Small intestine (tissue), 16 donors: ENCODE measurements around the gene SCYGR4. TPM values are rescaled to one million over a fixed set of nuclear protein-coding genes. Genes with fewer than 3 reads are reported as not detected.

Experiments used
- DNase-seq, 2 donors: peaks; one replicate each; pipeline versions ENCODE4 v3.0.0 to v3.0.0-alpha.2; 2013
- FAIRE-seq: peaks from 2 replicates; lab custom pipeline; 2012; peaks lifted over from hg19 to GRCh38; lab: Jason Lieb, UNC
- H3K27ac ChIP-seq, 3 donors: one replicate each; pipeline ENCODE4 v1.5.1; 2013; ENCODE audit warnings: low read length in 2 of 3, mild to moderate bottlenecking in 2 of 3, control low read depth in 1 of 3, inconsistent platforms in 1 of 3, low read depth in 1 of 3, moderate library complexity in 1 of 3
- H3K27me3 ChIP-seq, 3 donors: one replicate each; pipeline ENCODE4 v1.6.1; 2013; ENCODE audit warnings: low read length in 3 of 3, inconsistent platforms in 1 of 3; ENCODE audit not compliant: control insufficient read depth in 3 of 3, insufficient read depth in 3 of 3
- H3K36me3 ChIP-seq, 3 donors: one replicate each; pipeline ENCODE4 v1.6.1; 2013; ENCODE audit warnings: low read length in 3 of 3, inconsistent platforms in 1 of 3, low read depth in 1 of 3, mild to moderate bottlenecking in 1 of 3, moderate library complexity in 1 of 3; ENCODE audit not compliant: control insufficient read depth in 3 of 3, insufficient read depth in 2 of 3
- H3K4me1 ChIP-seq, 3 donors: one replicate each; pipeline ENCODE4 v1.6.1; 2013; ENCODE audit warnings: low read length in 2 of 3, inconsistent platforms in 1 of 3, low read depth in 1 of 3, mild to moderate bottlenecking in 1 of 3, moderate library complexity in 1 of 3; ENCODE audit not compliant: control insufficient read depth in 3 of 3, insufficient read depth in 2 of 3
- H3K4me3 ChIP-seq, 3 donors: one replicate each; pipeline ENCODE4 v1.5.1; 2013; ENCODE audit warnings: low read length in 3 of 3, control low read depth in 1 of 3, inconsistent platforms in 1 of 3, low read depth in 1 of 3, mild to moderate bottlenecking in 1 of 3, moderate library complexity in 1 of 3
- H3K9me3 ChIP-seq, 2 donors: one replicate each; pipeline ENCODE4 v1.6.1; 2013; ENCODE audit warnings: low read depth in 1 of 2, low read length in 1 of 2; ENCODE audit not compliant: control insufficient read depth in 2 of 2, insufficient read depth in 1 of 2
- WGBS, 3 donors: extraction: QIAGEN DNeasy Blood & Tissue Kit; methylation state at CpG; one replicate each; pipeline ENCODE4 v1.1.7; 2013; 5-methylcytosine and 5-hydroxymethylcytosine counted together
- long read RNA-seq, 10 donors: transcript quantifications; one replicate each; lab custom pipeline, GENCODE V29; 2026
- polyA plus RNA-seq, 4 donors: library from polyadenylated mRNA; stranded (reverse) in 3 of 4; unstranded in 1 of 4; fragments of 200-250 nt in 3 of 4; fragments of 120-200 nt in 1 of 4; gene quantifications; one replicate each; pipeline versions ENCODE4 v1.2.1 to v1.2.3, GENCODE V29; 2013
- donor health status: healthy with polysubstance abuse.
- donor health status: control.
- donor health status: control.
- donor health status: Bipolar disorder and iron deficiency.
- donor health status: healthy.

The SCYGR4 gene, protein sequence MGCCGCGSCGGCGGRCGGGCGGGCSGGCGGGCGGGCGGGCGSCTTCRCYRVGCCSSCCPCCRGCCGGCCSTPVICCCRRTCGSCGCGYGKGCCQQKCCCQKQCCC
- not detected for polyA plus RNA-seq
- long read RNA-seq, donor 1 = 0 reads
- long read RNA-seq, donor 2 = 0 reads
- long read RNA-seq, donor 3 = 0 reads
- long read RNA-seq, donor 4 = 0 reads
- long read RNA-seq, donor 5 = 0 reads
- long read RNA-seq, donor 6 = 0 reads
- long read RNA-seq, donor 7 = 0 reads
- long read RNA-seq, donor 8 = 0 reads
- long read RNA-seq, donor 9 = 0 reads
- long read RNA-seq, donor 10 = 0 reads

GRCh38 chr2:227617316-227618230 lies at the start of gene SCYGR4:
Gene SCYGR4, plus strand, starts transcription at chr2:227617498. Its CDS starts 0 bp downstream, at chr2:227617498.
- H3K36me3 ChIP-seq = no peaks in the 10 kb centered on the region
- no peak within 1 kb of the TSS for H3K27ac ChIP-seq
- FAIRE-seq = no peak
- H3K4me3 ChIP-seq = no peak within 1 kb of the TSS
- peaks cover 0 to 7% of the 10 kb centered on the region in 2 donors for H3K9me3 ChIP-seq
- DNase-seq = no peak
- H3K27me3 ChIP-seq = peaks cover 0 to 2% (median 0%) of the 10 kb centered on the region in 3 donors
- WGBS, 3 donors = 72 to 87% (median 78%) methylated on average over 16 to 20 of the region's 20 CpGs
- H3K4me1 ChIP-seq = no peaks in the 10 kb centered on the region

- peaks cover 0 to 5% of the 10 kb centered on the region in 2 donors for H3K9me3 ChIP-seq
- WGBS, 3 donors = 86 to 88% (median 87%) methylated on average over 2 of the region's 2 CpGs
- H3K27me3 ChIP-seq = no peaks in the 10 kb centered on the region
- DNase-seq (no peak), FAIRE-seq (no peak)
- H3K27ac ChIP-seq = no peak overlapping the region
- H3K4me1 ChIP-seq = no peaks in the 10 kb centered on the region
- H3K4me3 ChIP-seq = no peak overlapping the region
- no peaks in the 10 kb centered on the region for H3K36me3 ChIP-seq
Observed at GRCh38 chr2:227568852-227569169, 48.5 kb upstream of the SCYGR4 start.

DNA sequence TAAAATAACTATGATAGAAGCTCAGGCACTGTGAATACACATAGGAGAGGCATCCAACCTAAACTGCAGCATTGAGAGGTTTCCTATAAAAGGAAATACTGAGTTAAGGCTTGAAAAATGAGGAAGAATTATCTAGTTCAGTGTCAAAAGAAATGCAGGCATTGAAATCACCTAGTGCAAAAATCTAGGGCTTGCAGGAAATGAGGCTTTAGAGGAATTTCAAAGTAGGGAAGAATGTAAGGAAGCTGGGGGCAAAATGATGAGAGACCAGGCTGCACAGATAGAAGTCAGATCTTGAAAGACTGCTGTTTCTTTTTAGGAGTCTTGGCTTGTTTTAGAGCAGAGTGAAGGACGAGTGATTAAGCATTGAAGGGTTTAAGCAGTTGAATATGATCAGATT lies 46.7 kb upstream of the SCYGR4 start:
- H3K27ac ChIP-seq = no peak overlapping the region
- H3K36me3 ChIP-seq = no peaks in the 10 kb centered on the region
- DNase-seq (no peak), FAIRE-seq (no peak)
- H3K4me1 ChIP-seq = no peaks in the 10 kb centered on the region
- WGBS, 3 donors = 29 to 54% (median 49%) methylated on average over 1 of the region's 1 CpG
- no peaks in the 10 kb centered on the region for H3K27me3 ChIP-seq
- H3K9me3 ChIP-seq = peaks cover 0 to 5% of the 10 kb centered on the region in 2 donors
- H3K4me3 ChIP-seq = no peak overlapping the region

DNA sequence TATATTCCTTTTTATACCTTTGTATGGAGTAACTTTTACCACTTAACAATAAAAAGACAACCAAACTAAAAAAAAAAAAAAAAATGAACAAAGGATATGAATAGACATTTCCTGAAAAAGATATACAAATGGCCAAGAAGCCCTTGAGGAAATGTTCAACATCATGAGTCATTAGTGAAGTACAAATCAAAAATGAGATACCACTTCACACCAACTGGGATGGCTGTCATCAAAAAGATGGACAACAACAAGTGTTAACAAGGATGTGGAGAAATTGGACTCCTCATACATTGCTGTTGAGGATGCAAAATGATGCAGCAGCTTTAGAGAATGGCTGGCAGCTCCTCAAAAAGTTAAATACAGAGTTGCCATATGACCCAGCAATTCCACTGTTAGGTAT lies 41.2 kb upstream of the SCYGR4 start:
- Histone ChIP-seq H3K27ac (no peak overlapping the region), H3K36me3 (no peaks in the 10 kb centered on the region), H3K4me3 (no peak overlapping the region), H3K27me3 (no peaks in the 10 kb centered on the region), H3K4me1 (no peaks in the 10 kb centered on the region), H3K9me3 (peaks cover 0 to 5% of the 10 kb centered on the region in 2 donors)
- DNase-seq (no peak), FAIRE-seq (no peak)

DNA sequence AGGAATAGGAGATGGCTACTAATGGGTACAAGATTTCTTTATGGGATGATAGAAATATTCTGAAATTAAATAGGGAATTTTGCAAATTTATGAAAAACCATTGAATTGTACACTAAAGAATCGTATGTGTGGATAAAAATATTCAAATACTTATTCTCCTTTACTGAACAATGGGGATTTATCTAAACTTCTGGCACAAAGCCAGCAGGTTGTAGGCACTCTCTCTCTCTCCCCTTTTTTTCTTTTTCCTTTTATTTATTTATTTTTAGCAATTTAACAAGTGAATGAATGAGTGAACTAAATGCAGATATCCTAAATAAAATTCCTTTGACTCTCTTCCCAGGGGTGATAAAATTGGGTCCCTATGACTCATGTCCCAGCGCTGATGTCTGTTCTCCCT lies 40.5 kb upstream of the SCYGR4 start:
- no peak for DNase-seq
- Histone ChIP-seq H3K27ac (no peak overlapping the region), H3K9me3 (peaks cover 0 to under 1% of the 10 kb centered on the region in 2 donors), H3K4me3 (no peak overlapping the region), H3K4me1 (no peaks in the 10 kb centered on the region), H3K27me3 (no peaks in the 10 kb centered on the region), H3K36me3 (no peaks in the 10 kb centered on the region)
- 58 to 68% (median 61%) methylated on average over 2 of the region's 2 CpGs for WGBS, 3 donors
- FAIRE-seq = no peak

GRCh38 chr2:227577555-227577954 lies 39.7 kb upstream of the SCYGR4 start:
- peak in 1 of 2 donors; percentile 15 for DNase-seq
- Histone ChIP-seq H3K27ac (no peak overlapping the region), H3K27me3 (no peaks in the 10 kb centered on the region), H3K36me3 (no peaks in the 10 kb centered on the region), H3K4me3 (no peak overlapping the region), H3K9me3 (peaks cover 0 to 6% of the 10 kb centered on the region in 2 donors), H3K4me1 (no peaks in the 10 kb centered on the region)
- FAIRE-seq = no peak
- WGBS, 3 donors = 5 to 34% (median 15%) methylated on average over 2 of the region's 2 CpGs

DNA sequence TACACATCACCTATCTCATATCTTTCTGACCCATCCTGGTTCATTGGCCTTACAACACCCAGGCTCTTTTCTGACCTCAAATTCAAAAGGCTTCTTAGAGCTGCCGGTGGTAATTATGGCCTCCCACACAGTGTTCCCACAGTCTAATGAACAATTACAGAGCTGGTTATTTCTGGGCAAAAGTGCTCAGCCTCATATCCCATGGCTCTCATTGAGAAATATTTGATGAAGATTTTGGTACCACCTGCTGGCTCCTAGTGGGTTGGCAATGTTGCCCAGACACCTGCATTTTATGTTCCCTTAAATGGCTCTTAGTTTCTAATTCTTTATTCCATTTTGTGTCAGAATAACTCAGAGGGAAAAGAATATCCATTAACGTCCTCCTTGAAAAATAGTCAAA lies 38.7 kb upstream of the SCYGR4 start:
- 73 to 86% (median 82%) methylated on average over 2 of the region's 2 CpGs for WGBS, 3 donors
- no peak overlapping the region for H3K4me3 ChIP-seq
- peaks cover 0 to 15% of the 10 kb centered on the region in 2 donors for H3K9me3 ChIP-seq
- H3K36me3 ChIP-seq = no peaks in the 10 kb centered on the region
- FAIRE-seq = no peak
- no peak for DNase-seq
- H3K27me3 ChIP-seq = no peaks in the 10 kb centered on the region
- no peaks in the 10 kb centered on the region for H3K4me1 ChIP-seq
- no peak overlapping the region for H3K27ac ChIP-seq

GRCh38 chr2:227579791-227580190 lies 37.5 kb upstream of the SCYGR4 start:
- FAIRE-seq = no peak
- no peaks in the 10 kb centered on the region for H3K27me3 ChIP-seq
- H3K27ac ChIP-seq = no peak overlapping the region
- DNase-seq = no peak
- H3K4me1 ChIP-seq = no peaks in the 10 kb centered on the region
- no peaks in the 10 kb centered on the region for H3K36me3 ChIP-seq
- WGBS, 3 donors = 51 to 95% (median 89%) methylated on average over 1 of the region's 1 CpG
- no peak overlapping the region for H3K4me3 ChIP-seq
- peaks cover 0 to 15% of the 10 kb centered on the region in 2 donors for H3K9me3 ChIP-seq
